ENCODE data around the gene SLC37A3.

DNA sequence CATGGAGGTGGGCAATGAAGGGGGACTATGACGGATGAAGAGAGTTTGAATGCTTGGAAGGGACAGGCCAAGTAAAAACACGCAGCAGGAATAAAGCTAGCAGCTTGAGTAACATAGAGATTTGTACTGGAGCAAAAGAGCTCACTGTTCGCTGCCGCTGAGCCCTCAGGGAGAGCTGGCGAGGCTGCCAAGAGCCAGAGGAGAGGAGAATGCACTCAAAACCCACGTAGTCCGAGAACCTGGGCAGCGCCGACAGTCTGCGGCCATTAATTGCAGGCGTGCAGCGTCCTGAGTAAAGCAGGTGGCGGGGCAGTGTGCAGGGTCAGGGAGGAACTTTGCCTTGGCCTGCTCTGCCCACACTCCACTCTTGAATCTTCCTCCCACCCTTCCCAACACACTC is 68.2 kb downstream of the SLC37A3 start:
- TF ChIP-seq CTCF (IDR thresholded peaks at IDR 0.05) (no peak), POLR2A (IDR thresholded peaks at IDR 0.05) (no peak), EP300 (IDR thresholded peaks at IDR 0.05) (no peak)

Measured in ovary (tissue), 3 donors.